ENCODE results near the gene PNPLA5.
A peak's percentile ranks its signal among the peaks of the same experiment; 100 is the strongest.

The PNPLA5 gene

GRCh38 chr22:43840851-43841250, 51.0 kb downstream of the PNPLA5 start:
- Histone ChIP-seq H3K4me3 (ENCODE audit: low read length in 2 of 2) (no peak overlapping the region), H3K4ac (ENCODE audit: low read length) (no peak overlapping the region), H3K23ac (ENCODE audit: low read depth, low read length, poor library complexity) (peak overlapping the region; percentile 17), H3K79me1 (ENCODE audit: low read depth, low read length) (peaks cover 5% of the 10 kb centered on the region), H3K4me2 (ENCODE audit: insufficient read depth, low read length, poor library complexity, severe bottlenecking) (no peak overlapping the region), H3K27me3 (ENCODE audit: control insufficient read depth in 3 of 3, insufficient read depth in 3 of 3, low read depth in 1 of 3, low read length in 3 of 3) (no peaks in the 10 kb centered on the region), H2BK15ac (ENCODE audit: low read length) (no peak overlapping the region), H3K27ac (replicated peaks; ENCODE audit: low read length) (no peak overlapping the region), H2AK5ac (ENCODE audit: low read depth, low read length) (peak overlapping the region; percentile 14), H3K36me3 (replicated peaks in 1 of 2; ENCODE audit: control insufficient read depth in 2 of 2, insufficient read depth in 2 of 2, low read length in 2 of 2) (peaks cover 4 to 26% of the 10 kb centered on the region in 2 donors), H2AFZ (ENCODE audit: low read length) (no peak overlapping the region), H4K8ac (ENCODE audit: low read depth, low read length) (no peak overlapping the region), H3K9ac (ENCODE audit: low read depth, low read length, poor library complexity) (no peak overlapping the region), H3K4me1 (ENCODE audit: control insufficient read depth in 2 of 2, insufficient read depth in 1 of 2, low read depth in 1 of 2, low read length in 2 of 2) (peaks cover 0 to under 1% of the 10 kb centered on the region in 2 donors), H3K18ac (ENCODE audit: low read length) (no peak overlapping the region), H4K91ac (ENCODE audit: low read depth, low read length, poor library complexity) (no peak overlapping the region), H3K9me3 (replicated peaks in 1 of 2; ENCODE audit: control insufficient read depth in 2 of 2, insufficient read depth in 1 of 2, low read depth in 1 of 2, low read length in 2 of 2) (peaks cover 0 to 2% of the 10 kb centered on the region in 2 donors), H3K14ac (ENCODE audit: low read length) (no peak overlapping the region), H2BK12ac (ENCODE audit: low read length) (no peak overlapping the region), H2BK120ac (ENCODE audit: low read depth, low read length) (no peak overlapping the region), H2BK5ac (ENCODE audit: low read length) (peak overlapping the region; percentile 35)
- no CpG with 5 or more reads among the region's 16 CpGs for WGBS, 2 donors (ENCODE audit: extremely low coverage in 2 of 2, insufficient read length in 2 of 2, insufficient replicate concordance in 1 of 2)
- no peak for DNase-seq (ENCODE audit: low spot score)

- Histone ChIP-seq H3K36me3 (replicated peaks in 1 of 2; ENCODE audit: control insufficient read depth in 2 of 2, insufficient read depth in 2 of 2, low read length in 2 of 2) (peaks cover 5 to 28% of the 10 kb centered on the region in 2 donors), H2BK12ac (ENCODE audit: low read length) (no peak overlapping the region), H3K27me3 (ENCODE audit: control insufficient read depth in 3 of 3, insufficient read depth in 3 of 3, low read depth in 1 of 3, low read length in 3 of 3) (no peaks in the 10 kb centered on the region), H2AFZ (ENCODE audit: low read length) (no peak overlapping the region), H3K14ac (ENCODE audit: low read length) (peak overlapping the region; percentile 31), H4K8ac (ENCODE audit: low read depth, low read length) (no peak overlapping the region), H3K9me3 (replicated peaks in 1 of 2; ENCODE audit: control insufficient read depth in 2 of 2, insufficient read depth in 1 of 2, low read depth in 1 of 2, low read length in 2 of 2) (peaks cover 0 to 2% of the 10 kb centered on the region in 2 donors), H3K9ac (ENCODE audit: low read depth, low read length, poor library complexity) (no peak overlapping the region), H3K4me3 (ENCODE audit: low read length in 2 of 2) (no peak overlapping the region), H3K18ac (ENCODE audit: low read length) (peak overlapping the region; percentile 27), H3K4me1 (ENCODE audit: control insufficient read depth in 2 of 2, insufficient read depth in 1 of 2, low read depth in 1 of 2, low read length in 2 of 2) (peaks cover 0 to 2% of the 10 kb centered on the region in 2 donors), H3K4ac (ENCODE audit: low read length) (no peak overlapping the region), H2BK120ac (ENCODE audit: low read depth, low read length) (no peak overlapping the region), H2AK5ac (ENCODE audit: low read depth, low read length) (peak overlapping the region; percentile 14), H2BK15ac (ENCODE audit: low read length) (no peak overlapping the region), H3K23ac (ENCODE audit: low read depth, low read length, poor library complexity) (no peak overlapping the region), H3K79me1 (ENCODE audit: low read depth, low read length) (peaks cover 5% of the 10 kb centered on the region), H2BK5ac (ENCODE audit: low read length) (peak overlapping the region; percentile 35), H3K4me2 (ENCODE audit: insufficient read depth, low read length, poor library complexity, severe bottlenecking) (no peak overlapping the region), H4K91ac (ENCODE audit: low read depth, low read length, poor library complexity) (no peak overlapping the region), H3K27ac (replicated peaks; ENCODE audit: low read length) (no peak overlapping the region)
- no peak for DNase-seq (ENCODE audit: low spot score)
- no CpG with 5 or more reads among the region's 13 CpGs for WGBS, 2 donors (ENCODE audit: extremely low coverage in 2 of 2, insufficient read length in 2 of 2, insufficient replicate concordance in 1 of 2)
Observed at GRCh38 chr22:43840431-43840830, 51.4 kb downstream of the PNPLA5 start.

- Histone ChIP-seq H2BK12ac (ENCODE audit: low read length) (no peak overlapping the region), H3K4me2 (ENCODE audit: insufficient read depth, low read length, poor library complexity, severe bottlenecking) (no peak overlapping the region), H3K9me3 (replicated peaks in 1 of 2; ENCODE audit: control insufficient read depth in 2 of 2, insufficient read depth in 1 of 2, low read depth in 1 of 2, low read length in 2 of 2) (peaks cover 0 to 2% of the 10 kb centered on the region in 2 donors), H3K18ac (ENCODE audit: low read length) (no peak overlapping the region), H3K27ac (replicated peaks; ENCODE audit: low read length) (no peak overlapping the region), H3K9ac (ENCODE audit: low read depth, low read length, poor library complexity) (no peak overlapping the region), H2AFZ (ENCODE audit: low read length) (no peak overlapping the region), H2BK15ac (ENCODE audit: low read length) (no peak overlapping the region), H2BK120ac (ENCODE audit: low read depth, low read length) (no peak overlapping the region), H4K91ac (ENCODE audit: low read depth, low read length, poor library complexity) (no peak overlapping the region), H3K14ac (ENCODE audit: low read length) (no peak overlapping the region), H3K4me3 (ENCODE audit: low read length in 2 of 2) (no peak overlapping the region), H3K23ac (ENCODE audit: low read depth, low read length, poor library complexity) (no peak overlapping the region), H3K4ac (ENCODE audit: low read length) (no peak overlapping the region), H3K36me3 (replicated peaks in 1 of 2; ENCODE audit: control insufficient read depth in 2 of 2, insufficient read depth in 2 of 2, low read length in 2 of 2) (peaks cover 5 to 30% of the 10 kb centered on the region in 2 donors), H2BK5ac (ENCODE audit: low read length) (no peak overlapping the region), H3K79me1 (ENCODE audit: low read depth, low read length) (peaks cover 2% of the 10 kb centered on the region), H4K8ac (ENCODE audit: low read depth, low read length) (no peak overlapping the region), H3K4me1 (ENCODE audit: control insufficient read depth in 2 of 2, insufficient read depth in 1 of 2, low read depth in 1 of 2, low read length in 2 of 2) (peaks cover 0 to 2% of the 10 kb centered on the region in 2 donors), H3K27me3 (ENCODE audit: control insufficient read depth in 3 of 3, insufficient read depth in 3 of 3, low read depth in 1 of 3, low read length in 3 of 3) (no peaks in the 10 kb centered on the region), H2AK5ac (ENCODE audit: low read depth, low read length) (no peak overlapping the region)
- no CpG with 5 or more reads among the region's 8 CpGs for WGBS, 2 donors (ENCODE audit: extremely low coverage in 2 of 2, insufficient read length in 2 of 2, insufficient replicate concordance in 1 of 2)
- DNase-seq (ENCODE audit: low spot score) = no peak
Observed at GRCh38 chr22:43839781-43840180, 52.0 kb downstream of the PNPLA5 start.

GRCh38 chr22:43838571-43839307, 53.1 kb downstream of the PNPLA5 start:
- Histone ChIP-seq H3K27me3 (ENCODE audit: control insufficient read depth in 3 of 3, insufficient read depth in 3 of 3, low read depth in 1 of 3, low read length in 3 of 3) (no peaks in the 10 kb centered on the region), H3K9me3 (replicated peaks in 1 of 2; ENCODE audit: control insufficient read depth in 2 of 2, insufficient read depth in 1 of 2, low read depth in 1 of 2, low read length in 2 of 2) (no peaks in the 10 kb centered on the region), H4K8ac (ENCODE audit: low read depth, low read length) (no peak overlapping the region), H3K79me1 (ENCODE audit: low read depth, low read length) (peaks cover 1% of the 10 kb centered on the region), H2AK5ac (ENCODE audit: low read depth, low read length) (no peak overlapping the region), H3K23ac (ENCODE audit: low read depth, low read length, poor library complexity) (no peak overlapping the region), H4K91ac (ENCODE audit: low read depth, low read length, poor library complexity) (no peak overlapping the region), H2BK15ac (ENCODE audit: low read length) (no peak overlapping the region), H2AFZ (ENCODE audit: low read length) (no peak overlapping the region), H3K4me3 (ENCODE audit: low read length in 2 of 2) (no peak overlapping the region), H3K27ac (replicated peaks; ENCODE audit: low read length) (no peak overlapping the region), H3K4ac (ENCODE audit: low read length) (no peak overlapping the region), H3K18ac (ENCODE audit: low read length) (no peak overlapping the region), H3K9ac (ENCODE audit: low read depth, low read length, poor library complexity) (no peak overlapping the region), H3K4me1 (ENCODE audit: control insufficient read depth in 2 of 2, insufficient read depth in 1 of 2, low read depth in 1 of 2, low read length in 2 of 2) (peaks cover 0 to 2% of the 10 kb centered on the region in 2 donors), H2BK5ac (ENCODE audit: low read length) (no peak overlapping the region), H3K14ac (ENCODE audit: low read length) (no peak overlapping the region), H2BK12ac (ENCODE audit: low read length) (no peak overlapping the region), H3K4me2 (ENCODE audit: insufficient read depth, low read length, poor library complexity, severe bottlenecking) (no peak overlapping the region), H3K36me3 (replicated peaks in 1 of 2; ENCODE audit: control insufficient read depth in 2 of 2, insufficient read depth in 2 of 2, low read length in 2 of 2) (peaks cover 5 to 30% of the 10 kb centered on the region in 2 donors), H2BK120ac (ENCODE audit: low read depth, low read length) (no peak overlapping the region)
- no peak for DNase-seq (ENCODE audit: low spot score)
- WGBS, 2 donors (ENCODE audit: extremely low coverage in 2 of 2, insufficient read length in 2 of 2, insufficient replicate concordance in 1 of 2) = no CpG with 5 or more reads among the region's 25 CpGs

Data from neuronal stem cell (in vitro differentiated cells).